GM19467 (cell line): ENCODE measurements around the gene ERG.

Experiments used
- ATAC-seq: cut with Tn5 transposase; IDR thresholded peaks from one replicate; pipeline ENCODE4 v1.9.1; 2021; ENCODE audit warnings: mild to moderate bottlenecking, moderate library complexity; ENCODE audit not compliant: unreplicated experiment

The ERG gene

GRCh38 chr21:38498057-38498833, at the start of gene ERG:
Gene ERG, minus strand, starts transcription at chr21:38498477. Its CDS starts 97 bp downstream, at chr21:38498380.
- ATAC-seq: no peak

- no peak for ATAC-seq
Measured at GRCh38 chr21:38544661-38545060, 46.4 kb upstream of the ERG start.

- no peak for ATAC-seq
Measured at GRCh38 chr21:38542263-38542662, 44.0 kb upstream of the ERG start.

GRCh38 chr21:38538353-38538752, 40.1 kb upstream of the ERG start:
- no peak for ATAC-seq

- ATAC-seq: no peak
Measured at GRCh38 chr21:38534591-38534990, 36.3 kb upstream of the ERG start.

GRCh38 chr21:38533887-38534286, 35.6 kb upstream of the ERG start:
- no peak for ATAC-seq

GRCh38 chr21:38531591-38531990, 33.3 kb upstream of the ERG start:
- no peak for ATAC-seq

- ATAC-seq: no peak
Measured at GRCh38 chr21:38531039-38531541, 32.8 kb upstream of the ERG start.

- no peak for ATAC-seq
Measured at GRCh38 chr21:38527737-38528136, 29.5 kb upstream of the ERG start.

- no peak for ATAC-seq
Measured at GRCh38 chr21:38525454-38525853, 27.2 kb upstream of the ERG start.

- ATAC-seq: no peak
Measured at GRCh38 chr21:38524168-38525153, 26.2 kb upstream of the ERG start.

GRCh38 chr21:38520511-38520910, 22.2 kb upstream of the ERG start:
- ATAC-seq: no peak

GRCh38 chr21:38511662-38512243, 13.5 kb upstream of the ERG start:
- no peak for ATAC-seq

- ATAC-seq: no peak
Measured at GRCh38 chr21:38511198-38511597, 12.9 kb upstream of the ERG start.

GRCh38 chr21:38507374-38507942, 9.2 kb upstream of the ERG start:
- ATAC-seq: no peak

GRCh38 chr21:38506661-38507281, 8.5 kb upstream of the ERG start:
- no peak for ATAC-seq

GRCh38 chr21:38505654-38506523, 7.6 kb upstream of the ERG start:
- no peak for ATAC-seq

GRCh38 chr21:38504066-38504465, 5.8 kb upstream of the ERG start:
- no peak for ATAC-seq

GRCh38 chr21:38503583-38503982, 5.3 kb upstream of the ERG start:
- ATAC-seq: no peak
